HepG2 (cell line): Measurements from ENCODE around the gene CAPN13. TPM values are rescaled to one million over a fixed set of nuclear protein-coding genes. Genes with fewer than 3 reads are reported as not detected.

Experiments
- ATAC-seq: fragments of 200-7000 bp; cut with Tn5 transposase; 3 replicates; pipeline ENCODE4 v1.9.1; 2020; ENCODE audit warnings: mild to moderate bottlenecking, moderate library complexity
- BruUV-seq: library from RNA; stranded (reverse); fragments of 400-500 nt; replicated peaks from 2 replicates; lab custom pipeline; 2021; lab: Mats Ljungman, UMichigan
- CTCF ChIA-PET: fragments of 300-600 bp; formaldehyde crosslinking; extraction: SDS; loops from one replicate; lab custom pipeline; 2021; ENCODE audit warnings: low total read pairs, inconsistent platforms, low intra/inter-chr PET ratio; lab: Yijun Ruan, JAX
- POLR2A ChIA-PET: fragments of 350-600 bp; sonication (Branson Sonifier 250); formaldehyde crosslinking; loops from one replicate; lab custom pipeline; 2020; ENCODE audit warnings: antibody characterized with exemption, inconsistent platforms; lab: Yijun Ruan, JAX
- DNase-seq: peaks from one replicate; pipeline ENCODE4 v3.0.0-alpha.2; 2015; ENCODE audit warnings: low spot score
- FAIRE-seq: peaks from 3 replicates; lab custom pipeline; 2011; peaks lifted over from hg19 to GRCh38; lab: Jason Lieb, UNC
- H2AFZ ChIP-seq: one replicate; pipeline ENCODE4 v1.6.1; 2011; ENCODE audit warnings: low read length, inconsistent platforms
- H3K27ac ChIP-seq: fragments of 300-600 bp; 3 replicates; pipeline ENCODE4 v1.8.0; 2011; ENCODE audit warnings: mixed run types, mild to moderate bottlenecking, mixed read lengths, low read length, inconsistent platforms; ENCODE audit not compliant: insufficient read depth; ENCODE audit errors: extremely low read length
- H3K27me3 ChIP-seq, 2 experiments: fragments of 200-600 bp in 1 of 2; 2 replicates in 1 of 2; 3 replicates in 1 of 2; pipeline versions ENCODE4 v1.6.0 to v1.8.0; 2011; ENCODE audit warnings: low read length in 2 of 2, mild to moderate bottlenecking in 2 of 2, moderate library complexity in 2 of 2, inconsistent platforms in 1 of 2; ENCODE audit not compliant: insufficient read depth in 2 of 2, control insufficient read depth in 1 of 2
- H3K36me3 ChIP-seq, 2 experiments: fragments of 200-600 bp in 1 of 2; replicated peaks in 1 of 2; 2 replicates in 1 of 2; 3 replicates in 1 of 2; pipeline versions ENCODE4 v1.5.1 to v1.8.0; 2011; ENCODE audit warnings: low read length in 2 of 2, inconsistent platforms in 1 of 2; ENCODE audit not compliant: insufficient read depth in 2 of 2, control insufficient read depth in 1 of 2
- H3K4me1 ChIP-seq: 2 replicates; pipeline ENCODE4 v1.5.1; 2012; ENCODE audit warnings: low read length, inconsistent platforms; ENCODE audit not compliant: insufficient read depth
- H3K4me2 ChIP-seq: 2 replicates; pipeline ENCODE4 v1.6.0; 2011; ENCODE audit warnings: low read depth, low read length, inconsistent platforms
- H3K4me3 ChIP-seq, 3 experiments: fragments of 200-600 bp in 1 of 3; sonication (generic), shearing (Covaris generic) in 1 of 3; replicated peaks in 1 of 3; 2 replicates each; pipeline ENCODE4 v1.5.1; 2011 to 2016; ENCODE audit warnings: low read length in 3 of 3, inconsistent platforms in 2 of 3, low read depth in 2 of 3, mild to moderate bottlenecking in 2 of 3, control low read depth in 1 of 3, mixed read lengths in 1 of 3; ENCODE audit not compliant: insufficient read depth in 1 of 3
- H3K79me2 ChIP-seq: one replicate; pipeline ENCODE4 v1.6.1; 2011; ENCODE audit warnings: low read length, inconsistent platforms; ENCODE audit not compliant: insufficient read depth
- H3K9ac ChIP-seq: 2 replicates; pipeline ENCODE4 v1.6.0; 2011; ENCODE audit warnings: mild to moderate bottlenecking, low read depth, low read length, inconsistent platforms; ENCODE audit not compliant: insufficient read depth
- H3K9me3 ChIP-seq: 2 replicates; pipeline ENCODE4 v1.5.1; 2012; ENCODE audit warnings: mild to moderate bottlenecking, low read length
- H4K20me1 ChIP-seq: 2 replicates; pipeline ENCODE4 v1.6.0; 2011; ENCODE audit warnings: inconsistent platforms, mild to moderate bottlenecking, low read length, moderate library complexity; ENCODE audit not compliant: insufficient read depth
- FOXA1 ChIP-seq, 2 experiments: fragments of 450-650 bp in 1 of 2; sonication (generic) in 1 of 2; formaldehyde crosslinking in 1 of 2; IDR thresholded peaks; 2 replicates each; pipeline versions ENCODE4 v1.4.0 to v1.6.1; 2016 to 2020; ENCODE audit warnings: missing genetic modification reagents in 1 of 2
- GABPA ChIP-seq, 2 experiments: IDR thresholded peaks; 2 replicates each; pipeline ENCODE4 v1.6.1; 2011 to 2016; ENCODE audit warnings: low read depth in 2 of 2, low read length in 1 of 2, missing biosample characterization in 1 of 2, missing genetic modification characterization in 1 of 2
- JUNB ChIP-seq: sonication (generic); formaldehyde crosslinking; IDR thresholded peaks from 2 replicates; pipeline ENCODE4 v1.8.0; 2022; ENCODE audit warnings: missing genetic modification reagents, mild to moderate bottlenecking, borderline replicate concordance
- RCOR2 ChIP-seq: IDR thresholded peaks from 2 replicates; pipeline ENCODE4 v1.6.1; 2016; ENCODE audit warnings: missing biosample characterization, missing genetic modification reagents
- SCMH1 ChIP-seq: sonication (generic); formaldehyde crosslinking; IDR thresholded peaks from 2 replicates; pipeline ENCODE4 v1.9.0; 2021; ENCODE audit warnings: missing genetic modification reagents, mild to moderate bottlenecking, borderline replicate concordance
- SKI ChIP-seq: fragments of 450-650 bp; IDR thresholded peaks from one replicate; pipeline ENCODE4 v1.6.1; 2018; ENCODE audit warnings: mild to moderate bottlenecking; ENCODE audit not compliant: partially characterized antibody
- SSRP1 ChIP-seq: IDR thresholded peaks from 2 replicates; pipeline ENCODE4 v1.6.1; 2016; ENCODE audit warnings: control low read depth
- ZFP1 ChIP-seq: IDR thresholded peaks from 2 replicates; pipeline ENCODE4 v1.6.1; 2016
- ZNF160 ChIP-seq: sonication (generic); formaldehyde crosslinking; IDR thresholded peaks from 2 replicates; pipeline ENCODE4 v1.8.0; 2022; ENCODE audit warnings: mild to moderate bottlenecking, inconsistent platforms, missing genetic modification reagents
- ZNF629 ChIP-seq: sonication (generic); formaldehyde crosslinking; conservative IDR thresholded peaks from 2 replicates; pipeline ENCODE4 v1.5.0; 2020; ENCODE audit warnings: missing genetic modification reagents
- ZNF652 ChIP-seq: IDR thresholded peaks from 2 replicates; pipeline ENCODE4 v1.6.1; 2016; ENCODE audit warnings: low read depth, borderline replicate concordance
- WGBS: methylation state at CpG from one replicate; pipeline ENCODE4 v1.1.6; 2017; ENCODE audit warnings: low lambda C conversion rate; 5-methylcytosine and 5-hydroxymethylcytosine counted together
- in situ Hi-C: cut with HindIII; loops from 2 replicates; pipeline ENCODE4 v1.10.0; 2017; ENCODE audit warnings: low pct_unique_long_range_greater_than_20kb; ENCODE audit not compliant: extremely low pct_ligation_motif_present
- intact Hi-C: fragments of 100-400 bp; cut with micrococcal nuclease; formaldehyde crosslinking; loops from one replicate; pipeline ENCODE4 v1.10.0; 2022; ENCODE audit not compliant: unreplicated experiment
- polyA plus RNA-seq, 8 experiments: library from polyadenylated mRNA; depleted of rRNA in 3 of 8; stranded (reverse) in 7 of 8; unstranded in 1 of 8; fragments of >200 nt; fragmentation: Illumina TruSeq in 4 of 8; extraction: Trizol in 4 of 8; gene quantifications; 2 replicates each; pipeline versions ENCODE4 v1.2.1 to v1.2.3, GENCODE V29; 2011 to 2016; ENCODE audit warnings: low read depth in 4 of 8, missing spikeins in 1 of 8, mixed read lengths in 1 of 8; ENCODE audit not compliant: insufficient read depth in 1 of 8
- total RNA-seq, 5 experiments: library from RNA; depleted of rRNA; stranded (reverse); fragments of >200 nt; fragmentation: Illumina TruSeq; extraction: Trizol; gene quantifications; 2 replicates each; pipeline ENCODE4 v1.2.3, GENCODE V29; 2016; ENCODE audit warnings: low read depth in 1 of 5
- TF ChIP-seq, protein P1 (sequence below): sonication (generic); formaldehyde crosslinking; IDR thresholded peaks from 2 replicates; pipeline ENCODE4 v1.4.0; 2020; ENCODE audit warnings: mild to moderate bottlenecking, missing genetic modification reagents
- TF ChIP-seq, protein P2 (sequence below): sonication (generic); formaldehyde crosslinking; IDR thresholded peaks from 2 replicates; pipeline ENCODE4 v1.8.0; 2022; ENCODE audit warnings: mild to moderate bottlenecking, missing genetic modification reagents, moderate library complexity
- TF ChIP-seq, protein P3 (sequence below): sonication (generic); formaldehyde crosslinking; IDR thresholded peaks from 2 replicates; pipeline ENCODE4 v1.8.1; 2023; ENCODE audit warnings: mild to moderate bottlenecking, moderate library complexity, missing genetic modification reagents

CAPN13 gene
- total and polyA plus RNA-seq, 2 of the 13 experiments (the other 11 are each of a cell fraction or from before 2014, with no cell fraction given): not detected

DNA sequence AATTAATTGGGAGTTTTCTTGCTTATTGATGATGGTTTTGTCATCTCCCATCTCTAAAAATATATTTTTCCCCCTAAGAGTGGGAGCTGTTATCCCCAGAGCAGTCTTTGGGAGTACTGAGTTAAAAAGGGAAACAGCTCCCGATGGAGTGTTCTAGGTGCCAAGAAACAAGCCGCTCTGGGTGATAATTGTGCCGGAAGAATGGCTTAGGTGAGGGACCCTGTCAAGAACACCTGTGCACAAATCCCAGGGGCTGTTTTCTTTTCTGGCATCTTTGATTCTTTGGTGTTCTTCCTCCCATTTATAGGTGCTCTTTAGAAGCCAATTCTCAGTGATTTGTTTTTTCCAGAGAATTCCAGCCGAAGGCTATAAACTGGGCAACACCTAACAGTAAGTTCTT, 1.4 kb upstream of the CAPN13 start:
- Histone ChIP-seq H3K9me3 (no peaks in the 10 kb centered on the region), H2AFZ (no peak overlapping the region), H3K27ac (no peak overlapping the region), H3K79me2 (no peaks in the 10 kb centered on the region), H3K4me1 (no peaks in the 10 kb centered on the region), H3K4me2 (no peak overlapping the region), H3K9ac (no peak overlapping the region), H3K27me3 (no peaks in the 10 kb centered on the region; a peak in 3 of 5 replicates), H3K4me3 (no peak overlapping the region), H3K36me3 (no peaks in the 10 kb centered on the region), H4K20me1 (no peaks in the 10 kb centered on the region)
- TF ChIP-seq, protein P1, sequence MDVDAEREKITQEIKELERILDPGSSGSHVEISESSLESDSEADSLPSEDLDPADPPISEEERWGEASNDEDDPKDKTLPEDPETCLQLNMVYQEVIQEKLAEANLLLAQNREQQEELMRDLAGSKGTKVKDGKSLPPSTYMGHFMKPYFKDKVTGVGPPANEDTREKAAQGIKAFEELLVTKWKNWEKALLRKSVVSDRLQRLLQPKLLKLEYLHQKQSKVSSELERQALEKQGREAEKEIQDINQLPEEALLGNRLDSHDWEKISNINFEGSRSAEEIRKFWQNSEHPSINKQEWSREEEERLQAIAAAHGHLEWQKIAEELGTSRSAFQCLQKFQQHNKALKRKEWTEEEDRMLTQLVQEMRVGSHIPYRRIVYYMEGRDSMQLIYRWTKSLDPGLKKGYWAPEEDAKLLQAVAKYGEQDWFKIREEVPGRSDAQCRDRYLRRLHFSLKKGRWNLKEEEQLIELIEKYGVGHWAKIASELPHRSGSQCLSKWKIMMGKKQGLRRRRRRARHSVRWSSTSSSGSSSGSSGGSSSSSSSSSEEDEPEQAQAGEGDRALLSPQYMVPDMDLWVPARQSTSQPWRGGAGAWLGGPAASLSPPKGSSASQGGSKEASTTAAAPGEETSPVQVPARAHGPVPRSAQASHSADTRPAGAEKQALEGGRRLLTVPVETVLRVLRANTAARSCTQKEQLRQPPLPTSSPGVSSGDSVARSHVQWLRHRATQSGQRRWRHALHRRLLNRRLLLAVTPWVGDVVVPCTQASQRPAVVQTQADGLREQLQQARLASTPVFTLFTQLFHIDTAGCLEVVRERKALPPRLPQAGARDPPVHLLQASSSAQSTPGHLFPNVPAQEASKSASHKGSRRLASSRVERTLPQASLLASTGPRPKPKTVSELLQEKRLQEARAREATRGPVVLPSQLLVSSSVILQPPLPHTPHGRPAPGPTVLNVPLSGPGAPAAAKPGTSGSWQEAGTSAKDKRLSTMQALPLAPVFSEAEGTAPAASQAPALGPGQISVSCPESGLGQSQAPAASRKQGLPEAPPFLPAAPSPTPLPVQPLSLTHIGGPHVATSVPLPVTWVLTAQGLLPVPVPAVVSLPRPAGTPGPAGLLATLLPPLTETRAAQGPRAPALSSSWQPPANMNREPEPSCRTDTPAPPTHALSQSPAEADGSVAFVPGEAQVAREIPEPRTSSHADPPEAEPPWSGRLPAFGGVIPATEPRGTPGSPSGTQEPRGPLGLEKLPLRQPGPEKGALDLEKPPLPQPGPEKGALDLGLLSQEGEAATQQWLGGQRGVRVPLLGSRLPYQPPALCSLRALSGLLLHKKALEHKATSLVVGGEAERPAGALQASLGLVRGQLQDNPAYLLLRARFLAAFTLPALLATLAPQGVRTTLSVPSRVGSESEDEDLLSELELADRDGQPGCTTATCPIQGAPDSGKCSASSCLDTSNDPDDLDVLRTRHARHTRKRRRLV (CRISPR knock-in tag): no peak
- TF ChIP-seq ZNF652 (CRISPR knock-in tag) (no peak), SSRP1 (CRISPR knock-in tag) (no peak), ZNF629 (CRISPR knock-in tag) (no peak), GABPA (IDR thresholded peaks at IDR 0.05; ENCODE audit: low read depth, low read length) (no peak), GABPA (CRISPR knock-in tag; IDR thresholded peaks at IDR 0.05; ENCODE audit: low read depth) (no peak), ZFP1 (CRISPR knock-in tag) (no peak), SKI (no peak), FOXA1 (IDR thresholded peaks at IDR 0.05) (no peak), FOXA1 (CRISPR knock-in tag; IDR thresholded peaks at IDR 0.05) (no peak), ZNF160 (no peak), JUNB (CRISPR knock-in tag) (no peak), RCOR2 (no peak), SCMH1 (CRISPR knock-in tag) (no peak)
- TF ChIP-seq, protein P2, sequence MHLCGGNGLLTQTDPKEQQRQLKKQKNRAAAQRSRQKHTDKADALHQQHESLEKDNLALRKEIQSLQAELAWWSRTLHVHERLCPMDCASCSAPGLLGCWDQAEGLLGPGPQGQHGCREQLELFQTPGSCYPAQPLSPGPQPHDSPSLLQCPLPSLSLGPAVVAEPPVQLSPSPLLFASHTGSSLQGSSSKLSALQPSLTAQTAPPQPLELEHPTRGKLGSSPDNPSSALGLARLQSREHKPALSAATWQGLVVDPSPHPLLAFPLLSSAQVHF (CRISPR knock-in tag): no peak
- TF ChIP-seq, protein P3, sequence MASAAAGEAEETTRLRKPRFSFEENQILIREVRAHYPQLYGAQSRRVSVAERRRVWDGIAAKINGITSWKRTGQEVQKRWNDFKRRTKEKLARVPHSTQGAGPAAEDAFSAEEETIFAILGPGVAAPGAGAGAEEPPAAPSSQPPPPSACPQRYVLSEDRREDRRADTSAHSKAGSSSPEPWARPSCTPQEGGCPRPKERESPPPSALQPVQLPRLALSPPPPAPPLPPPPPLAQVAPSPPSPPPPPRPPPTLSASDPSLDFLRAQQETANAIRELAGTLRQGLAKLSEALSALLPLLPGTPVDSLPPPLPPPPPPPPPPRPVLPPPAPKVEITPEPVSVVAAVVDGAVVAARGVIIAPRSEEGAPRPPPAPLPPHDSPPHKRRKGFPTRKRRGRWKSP (CRISPR knock-in tag): no peak
- ATAC-seq: no peak
- FAIRE-seq: no peak
- no TSS peak for BruUV-seq
- ChIA-PET CTCF (no interaction called here), POLR2A (no interaction called here)
- DNase-seq: no peak
- 18% methylated on average over 4 of the region's 4 CpGs for WGBS
- intact Hi-C loops (no loop called here), in situ Hi-C loops (no loop called here)
